Mucosa of stomach (tissue), 1 donor: ENCODE measurements around the gene OLFML3.
"Not testable (repeated sequence)": the region's sequence is repeated elsewhere in the genome, so short reads cannot be mapped to it uniquely, and the experiment has no call there.

Source experiments
- H3K27me3 ChIP-seq: one replicate; pipeline ENCODE4 v1.7.0; 2013; ENCODE audit warnings: mild to moderate bottlenecking, low read length; ENCODE audit not compliant: control insufficient read depth, insufficient read depth
- H3K36me3 ChIP-seq: one replicate; pipeline ENCODE4 v1.7.0; 2013; ENCODE audit warnings: low read length; ENCODE audit not compliant: control insufficient read depth, insufficient read depth
- H3K4me1 ChIP-seq: one replicate; pipeline ENCODE4 v1.7.0; 2013; ENCODE audit warnings: mild to moderate bottlenecking, low read length; ENCODE audit not compliant: control insufficient read depth, insufficient read depth
- H3K4me3 ChIP-seq: one replicate; pipeline ENCODE4 v1.7.0; 2013; ENCODE audit warnings: low read length
- H3K9ac ChIP-seq: one replicate; pipeline ENCODE4 v1.7.0; 2013; ENCODE audit warnings: mild to moderate bottlenecking, low read length, moderate library complexity
- H3K9me3 ChIP-seq: one replicate; pipeline ENCODE4 v1.7.0; 2013; ENCODE audit warnings: mild to moderate bottlenecking, low read length, moderate library complexity; ENCODE audit not compliant: control insufficient read depth
- donor health status: Pancreatic carcinoma.

The OLFML3 gene

DNA sequence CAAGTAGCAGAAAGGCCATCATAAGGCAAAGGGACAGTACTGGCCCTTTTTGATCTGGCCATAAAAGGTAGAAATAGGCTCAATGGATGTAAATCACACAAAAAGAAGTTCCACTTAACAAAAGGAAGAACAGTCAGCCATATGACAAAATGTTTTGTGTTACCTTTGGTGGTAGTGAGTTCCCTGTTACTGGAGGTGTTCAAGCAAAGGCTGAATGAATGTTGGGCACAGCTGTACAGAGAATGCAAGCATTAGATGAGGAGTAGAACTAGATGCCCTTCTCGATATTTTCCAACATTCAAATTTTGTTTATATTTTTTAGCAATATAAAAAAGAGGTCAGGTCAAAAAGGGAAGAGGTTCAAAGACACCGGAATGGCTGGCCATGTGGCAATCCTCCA, 20.0 kb downstream of the OLFML3 start:
- Histone ChIP-seq H3K9me3 (peaks cover 4% of the 10 kb centered on the region), H3K4me3 (no peak overlapping the region), H3K4me1 (no peaks in the 10 kb centered on the region), H3K27me3 (no peaks in the 10 kb centered on the region), H3K36me3 (no peaks in the 10 kb centered on the region), H3K9ac (no peak overlapping the region)

DNA sequence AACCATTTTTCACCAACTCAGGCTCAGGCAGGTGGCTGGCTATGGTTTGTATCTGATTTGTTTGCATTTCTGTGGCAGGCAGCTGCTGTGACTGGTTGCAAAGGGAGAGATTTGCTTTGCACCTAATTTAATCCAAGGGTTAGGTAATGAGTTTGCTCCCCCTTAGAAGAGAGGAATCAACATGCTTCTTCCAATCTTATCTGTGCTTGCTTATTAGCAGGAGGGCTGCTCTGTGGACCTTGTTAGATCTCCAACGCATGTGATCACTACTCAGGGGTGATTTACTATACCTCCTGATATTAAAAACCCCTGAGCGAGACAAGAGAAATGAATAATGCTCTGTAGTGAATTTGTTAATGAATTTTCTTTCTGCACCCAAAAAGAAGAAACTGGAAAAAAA, 20.5 kb downstream of the OLFML3 start:
- H3K27me3 ChIP-seq, result no peaks in the 10 kb centered on the region
- H3K9me3 ChIP-seq, result peaks cover 4% of the 10 kb centered on the region
- H3K9ac ChIP-seq, result no peak overlapping the region
- H3K4me3 ChIP-seq, result no peak overlapping the region
- no peaks in the 10 kb centered on the region for H3K36me3 ChIP-seq
- no peaks in the 10 kb centered on the region for H3K4me1 ChIP-seq

GRCh38 chr1:114000406-114000805, 21.1 kb downstream of the OLFML3 start:
- no peaks in the 10 kb centered on the region for H3K9me3 ChIP-seq
- no peaks in the 10 kb centered on the region for H3K4me1 ChIP-seq
- H3K9ac ChIP-seq, result no peak overlapping the region
- no peaks in the 10 kb centered on the region for H3K27me3 ChIP-seq
- no peaks in the 10 kb centered on the region for H3K36me3 ChIP-seq
- H3K4me3 ChIP-seq, result no peak overlapping the region

GRCh38 chr1:114002492-114003239, 23.4 kb downstream of the OLFML3 start:
- no peaks in the 10 kb centered on the region for H3K4me1 ChIP-seq
- no peak overlapping the region for H3K4me3 ChIP-seq

DNA sequence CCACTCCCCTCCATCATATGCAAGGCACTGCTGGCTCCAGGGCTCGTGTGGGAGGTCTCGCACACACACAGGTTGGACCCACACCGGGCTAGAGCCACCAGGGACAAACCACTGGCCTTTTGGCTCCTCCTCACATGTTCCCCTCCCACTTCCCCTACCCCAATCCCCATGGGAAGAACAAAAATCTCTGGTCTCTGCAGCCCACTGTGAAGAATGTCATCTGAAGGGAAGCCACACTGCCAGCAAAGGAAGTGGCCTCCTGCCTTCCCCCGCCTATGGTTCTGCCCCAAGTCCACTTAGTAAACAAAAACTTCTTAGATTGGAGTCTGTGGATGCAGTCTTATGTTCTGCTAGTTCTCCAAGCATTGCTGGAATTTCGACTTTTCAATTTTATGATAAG, 24.2 kb downstream of the OLFML3 start:
- H3K9me3 ChIP-seq, result no peaks in the 10 kb centered on the region
- no peaks in the 10 kb centered on the region for H3K27me3 ChIP-seq
- no peak overlapping the region for H3K9ac ChIP-seq
- no peak overlapping the region for H3K4me3 ChIP-seq
- H3K4me1 ChIP-seq, result no peaks in the 10 kb centered on the region
- no peaks in the 10 kb centered on the region for H3K36me3 ChIP-seq

More at GRCh38 chr1:114002492-114003239, 23.4 kb downstream of the OLFML3 start:
- no peak overlapping the region for H3K9ac ChIP-seq
- no peaks in the 10 kb centered on the region for H3K36me3 ChIP-seq
- H3K9me3 ChIP-seq, result no peaks in the 10 kb centered on the region
- no peaks in the 10 kb centered on the region for H3K27me3 ChIP-seq

GRCh38 chr1:114006825-114007224, 27.6 kb downstream of the OLFML3 start:
- H3K27me3 ChIP-seq, H3K9me3 ChIP-seq, H3K36me3 ChIP-seq, H3K4me1 ChIP-seq, H3K9ac ChIP-seq, H3K4me3 ChIP-seq: not testable (repeated sequence)

- Histone ChIP-seq H3K9me3 (no peaks in the 10 kb centered on the region), H3K9ac (no peak overlapping the region), H3K4me1 (no peaks in the 10 kb centered on the region), H3K36me3 (no peaks in the 10 kb centered on the region), H3K27me3 (no peaks in the 10 kb centered on the region), H3K4me3 (no peak overlapping the region)
These were observed 29.2 kb downstream of the OLFML3 start for GRCh38 chr1:114008480-114008941.

DNA sequence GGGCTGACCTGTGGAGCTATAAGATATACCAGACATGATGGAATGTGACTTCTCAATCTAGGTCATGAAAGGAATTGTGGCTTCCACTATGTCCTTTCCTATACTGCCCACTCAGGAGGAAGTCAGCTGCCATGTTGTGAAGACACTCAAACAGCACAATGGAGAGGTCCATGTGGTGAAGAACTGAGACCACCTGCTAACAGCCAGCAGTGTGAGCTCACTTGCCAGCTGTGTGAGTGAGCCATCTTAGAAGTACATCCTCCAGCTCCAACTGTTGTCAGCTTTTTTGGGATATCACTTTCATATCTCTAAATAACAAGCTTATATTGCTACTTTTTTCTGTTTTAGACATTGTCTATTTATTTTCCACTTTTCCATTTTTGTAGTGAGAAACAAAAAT, 29.7 kb downstream of the OLFML3 start:
- no peak overlapping the region for H3K4me3 ChIP-seq
- no peaks in the 10 kb centered on the region for H3K36me3 ChIP-seq
- H3K27me3 ChIP-seq, result no peaks in the 10 kb centered on the region
- H3K4me1 ChIP-seq, result no peaks in the 10 kb centered on the region
- H3K9me3 ChIP-seq, result no peaks in the 10 kb centered on the region
- no peak overlapping the region for H3K9ac ChIP-seq

DNA sequence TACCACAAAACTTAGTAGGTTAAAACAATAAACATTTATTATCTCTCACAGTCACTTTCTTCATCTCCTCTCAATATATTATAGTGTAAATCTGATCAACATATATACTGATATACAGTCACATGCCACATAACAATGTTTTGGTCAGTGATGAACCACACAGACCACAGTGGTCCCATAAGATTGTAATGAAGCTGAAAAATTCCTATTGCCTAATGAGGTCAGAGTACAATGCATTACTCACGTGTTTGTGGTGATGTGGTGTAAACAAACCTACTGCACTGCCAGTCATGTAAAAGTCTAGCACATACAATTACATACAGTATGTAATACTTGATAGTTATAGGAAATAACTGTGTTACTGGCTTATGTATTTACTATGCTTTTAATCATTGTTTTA, 30.1 kb downstream of the OLFML3 start:
- Histone ChIP-seq H3K9me3 (no peaks in the 10 kb centered on the region), H3K9ac (no peak overlapping the region)

DNA sequence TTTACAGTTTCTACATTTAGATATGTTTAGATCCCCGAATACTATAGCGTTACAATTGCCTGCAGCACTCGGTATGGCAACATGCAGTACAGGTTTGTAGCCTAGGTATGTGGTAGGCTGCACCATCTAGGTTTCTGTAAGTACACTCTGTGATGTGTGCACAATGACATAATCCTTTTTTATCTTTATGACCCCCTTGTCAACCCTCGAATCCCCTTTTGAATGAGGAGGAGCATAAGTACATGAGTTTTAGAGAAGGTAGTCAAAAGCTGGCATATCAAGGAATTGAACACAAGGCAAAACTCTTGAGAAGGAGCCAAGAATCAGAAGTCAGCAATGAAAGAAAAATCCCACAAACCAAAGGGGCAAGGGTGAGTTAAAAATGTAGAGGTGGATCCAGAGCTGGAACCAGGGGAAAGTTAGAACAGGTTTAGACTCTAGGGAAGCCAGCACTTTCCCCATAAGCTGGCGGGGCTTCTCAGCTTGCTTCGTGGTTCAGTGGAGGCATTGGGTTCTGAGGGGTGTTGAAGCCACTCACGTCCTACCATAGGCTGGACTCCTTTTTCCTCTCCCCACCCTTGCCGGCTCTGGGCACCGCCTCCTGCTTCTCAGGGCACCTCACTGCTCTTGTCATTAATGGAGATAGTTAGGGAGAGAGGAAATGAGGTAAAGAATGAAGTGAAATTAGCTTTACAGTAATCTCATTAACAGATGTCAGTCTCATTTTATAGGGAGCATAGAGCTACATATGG, 31.3 kb downstream of the OLFML3 start:
- H3K36me3 ChIP-seq, result no peaks in the 10 kb centered on the region
- no peaks in the 10 kb centered on the region for H3K4me1 ChIP-seq
- H3K4me3 ChIP-seq, result no peak overlapping the region
- no peaks in the 10 kb centered on the region for H3K27me3 ChIP-seq
- no peaks in the 10 kb centered on the region for H3K9me3 ChIP-seq
- H3K9ac ChIP-seq, result no peak overlapping the region

More for the DNA sequence above, 30.1 kb downstream of the OLFML3 start:
- no peak overlapping the region for H3K4me3 ChIP-seq
- H3K4me1 ChIP-seq, result no peaks in the 10 kb centered on the region
- H3K36me3 ChIP-seq, result no peaks in the 10 kb centered on the region
- H3K27me3 ChIP-seq, result no peaks in the 10 kb centered on the region

DNA sequence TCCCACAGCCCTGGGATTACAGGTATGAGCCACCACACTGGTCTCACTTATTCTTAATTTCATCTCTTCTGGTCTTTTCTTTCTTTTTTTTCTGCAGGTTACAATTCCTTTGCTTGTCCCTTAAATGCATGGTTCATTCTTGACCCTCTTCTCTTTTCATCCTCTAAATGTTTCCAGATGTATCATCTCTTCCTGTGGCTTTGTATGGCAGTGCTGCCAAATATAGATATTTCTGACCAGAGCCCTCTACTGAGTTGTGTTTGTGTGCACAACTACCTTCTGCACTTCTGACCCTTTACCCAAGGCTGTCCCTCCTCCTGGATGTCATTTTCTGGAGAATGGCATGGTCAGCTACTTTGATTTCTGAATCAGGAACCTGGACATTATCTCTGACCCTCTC, 32.5 kb downstream of the OLFML3 start:
- H3K27me3 ChIP-seq, result no peaks in the 10 kb centered on the region
- no peak overlapping the region for H3K4me3 ChIP-seq
- H3K4me1 ChIP-seq, result no peaks in the 10 kb centered on the region
- no peak overlapping the region for H3K9ac ChIP-seq
- H3K9me3 ChIP-seq, result no peaks in the 10 kb centered on the region
- no peaks in the 10 kb centered on the region for H3K36me3 ChIP-seq

DNA sequence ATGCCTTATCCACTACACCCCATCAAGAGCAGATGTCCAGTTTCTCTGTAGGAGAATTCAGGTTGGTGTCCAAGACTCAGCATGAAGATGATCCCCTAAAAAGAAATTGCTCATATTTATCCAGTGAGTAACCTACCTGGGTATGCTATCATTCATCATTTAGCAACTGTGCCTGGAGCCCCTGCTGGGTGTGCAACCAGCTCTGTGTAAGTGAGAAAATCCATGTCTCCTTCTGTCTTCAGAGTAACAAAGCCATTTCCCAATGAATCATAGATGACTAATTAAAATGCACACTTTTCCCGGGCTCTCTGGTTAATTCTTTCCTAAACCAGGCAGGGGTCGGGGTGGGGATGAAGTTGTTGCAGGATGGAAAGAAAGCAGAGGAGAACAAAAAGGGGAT, 35.8 kb downstream of the OLFML3 start:
- no peak overlapping the region for H3K9ac ChIP-seq
- no peaks in the 10 kb centered on the region for H3K4me1 ChIP-seq
- no peaks in the 10 kb centered on the region for H3K9me3 ChIP-seq
- H3K27me3 ChIP-seq, result no peaks in the 10 kb centered on the region
- no peak overlapping the region for H3K4me3 ChIP-seq
- H3K36me3 ChIP-seq, result no peaks in the 10 kb centered on the region
